NCI-H2029 (cell line): ENCODE measurements around the gene ENAM.
"Not testable (repeated sequence)": the region's sequence is repeated elsewhere in the genome, so short reads cannot be mapped to it uniquely, and the experiment has no call there.

Experiments used
- DNase-seq: peaks from one replicate; lab custom pipeline; 2025; lab: John Stamatoyannopoulos, UW

The ENAM gene

GRCh38 chr4:70624226-70624793, 4.2 kb upstream of the ENAM start:
- peak; percentile 37 for DNase-seq

GRCh38 chr4:70627620-70628019, 924 bp upstream of the ENAM start:
- no peak for DNase-seq

GRCh38 chr4:70629469-70630090, 1.0 kb downstream of the ENAM start:
- no peak for DNase-seq

- DNase-seq, result no peak
These were observed 1.6 kb downstream of the ENAM start for GRCh38 chr4:70630162-70630561.

GRCh38 chr4:70632028-70632427, 3.5 kb downstream of the ENAM start:
- DNase-seq, result no peak

- no peak for DNase-seq
These were observed 5.9 kb downstream of the ENAM start for GRCh38 chr4:70634482-70634881.

- DNase-seq, result no peak
These were observed 8.8 kb downstream of the ENAM start for GRCh38 chr4:70637239-70637913.

GRCh38 chr4:70640192-70640591, 11.6 kb downstream of the ENAM start:
- no peak for DNase-seq

GRCh38 chr4:70650741-70651140, 22.2 kb downstream of the ENAM start:
- DNase-seq, result not testable (repeated sequence)

GRCh38 chr4:70651864-70652506, 23.4 kb downstream of the ENAM start:
- DNase-seq, result peak; percentile 1

- no peak for DNase-seq
These were observed 26.1 kb downstream of the ENAM start for GRCh38 chr4:70654605-70655011.

- no peak for DNase-seq
These were observed 28.8 kb downstream of the ENAM start for GRCh38 chr4:70657326-70657725.

GRCh38 chr4:70658418-70658817, 29.9 kb downstream of the ENAM start:
- no peak for DNase-seq

GRCh38 chr4:70660106-70660505, 31.6 kb downstream of the ENAM start:
- no peak for DNase-seq

GRCh38 chr4:70661309-70661922, 32.9 kb downstream of the ENAM start:
- not testable (repeated sequence) for DNase-seq

GRCh38 chr4:70666369-70666768, 37.8 kb downstream of the ENAM start, which contains the start of gene JCHAIN:
Gene JCHAIN, minus strand, starts transcription at chr4:70666508. Its CDS starts 18 bp downstream, at chr4:70666490.
- no peak for DNase-seq

GRCh38 chr4:70667740-70668535, 39.4 kb downstream of the ENAM start:
- no peak for DNase-seq

GRCh38 chr4:70670332-70671014, 41.9 kb downstream of the ENAM start:
- DNase-seq, result no peak

GRCh38 chr4:70671091-70671490, 42.5 kb downstream of the ENAM start:
- DNase-seq, result no peak

- no peak for DNase-seq
These were observed 45.6 kb downstream of the ENAM start for GRCh38 chr4:70674191-70674590.

GRCh38 chr4:70674731-70675130, 46.2 kb downstream of the ENAM start:
- DNase-seq, result no peak
